A673 (cell line): ENCODE measurements around the gene BABAM2. TPM values are rescaled to one million over a fixed set of nuclear protein-coding genes. Genes with fewer than 3 reads are reported as not detected.

Source experiments
- BruUV-seq: library from RNA; stranded (reverse); fragments of 400-500 nt; replicated peaks from 2 replicates; lab custom pipeline; 2021; lab: Mats Ljungman, UMichigan
- CTCF ChIA-PET: fragments of 300-600 bp; sonication (Branson Sonifier 250); formaldehyde crosslinking; loops from one replicate; lab custom pipeline; 2022; ENCODE audit warnings: antibody characterized with exemption; lab: Charles Lee
- POLR2A ChIA-PET: fragments of 300-600 bp; sonication (Branson Sonifier 250); formaldehyde crosslinking; loops from one replicate; lab custom pipeline; 2022; ENCODE audit warnings: antibody characterized with exemption; ENCODE audit not compliant: low non-redundant PET; lab: Charles Lee
- DNase-seq: peaks from one replicate; pipeline ENCODE4 v3.0.0-alpha.2; 2015; ENCODE audit warnings: low spot score
- H3K27ac ChIP-seq: fragments of 200-600 bp; sonication (generic); 2 replicates; pipeline ENCODE4 v1.5.1; 2016; ENCODE audit warnings: mixed run types, low read depth, mild to moderate bottlenecking, mixed read lengths, antibody characterized with exemption, low read length; ENCODE audit not compliant: poor library complexity, severe bottlenecking
- H3K27me3 ChIP-seq: fragments of 200-600 bp; sonication (generic); replicated peaks from 2 replicates; pipeline ENCODE4 v1.6.1; 2017; ENCODE audit warnings: mixed run types, low read depth, mild to moderate bottlenecking, mixed read lengths, antibody characterized with exemption, low read length; ENCODE audit not compliant: insufficient read depth, poor library complexity
- H3K36me3 ChIP-seq: fragments of 200-600 bp; sonication (generic); 2 replicates; pipeline ENCODE4 v1.6.1; 2016; ENCODE audit warnings: mixed run types, mild to moderate bottlenecking, mixed read lengths, antibody characterized with exemption, low read length; ENCODE audit not compliant: insufficient read depth, poor library complexity, severe bottlenecking
- H3K4me1 ChIP-seq: fragments of 200-600 bp; sonication (generic); 2 replicates; pipeline ENCODE4 v1.6.1; 2017; ENCODE audit warnings: mixed run types, mild to moderate bottlenecking, mixed read lengths, antibody characterized with exemption, low read length; ENCODE audit not compliant: insufficient read depth, poor library complexity, severe bottlenecking
- H3K4me3 ChIP-seq: fragments of 200-600 bp; sonication (generic); 2 replicates; pipeline ENCODE4 v1.5.1; 2016; ENCODE audit warnings: low read depth, mixed run types, mild to moderate bottlenecking, mixed read lengths, low read length; ENCODE audit not compliant: poor library complexity, severe bottlenecking
- H3K9me3 ChIP-seq: fragments of 200-600 bp; sonication (generic); 2 replicates; pipeline ENCODE4 v1.6.1; 2016; ENCODE audit warnings: mixed run types, low read depth, mild to moderate bottlenecking, mixed read lengths, antibody characterized with exemption, low read length; ENCODE audit not compliant: poor library complexity, severe bottlenecking
- EZH2 ChIP-seq: fragments of 200-600 bp; sonication (generic); IDR thresholded peaks from 2 replicates; pipeline ENCODE4 v1.6.1; 2017; ENCODE audit warnings: borderline replicate concordance, low read depth, mild to moderate bottlenecking, mixed read lengths, antibody characterized with exemption, low read length; ENCODE audit not compliant: poor library complexity, severe bottlenecking
- intact Hi-C: fragments of 100-400 bp; cut with micrococcal nuclease; formaldehyde crosslinking; loops from one replicate; pipeline ENCODE4 v1.10.0; 2022; ENCODE audit not compliant: unreplicated experiment
- total RNA-seq: library from RNA; stranded (reverse); gene quantifications from 2 replicates; pipeline ENCODE4 v1.2.3, GENCODE V29; 2021
- TF ChIP-seq, protein P1 (sequence below): fragments of 300-800, 200-600 bp; sonication (generic); conservative IDR thresholded peaks from 2 replicates; pipeline ENCODE4 v1.5.1; 2017; ENCODE audit warnings: low read depth, mild to moderate bottlenecking, antibody characterized with exemption, low read length, moderate library complexity, mixed read lengths

The BABAM2 gene
- total RNA-seq, 1 experiment from 2014 or later, result 21.8 TPM

GRCh38 chr2:28101892-28102291, 211.4 kb downstream of the BABAM2 start:
- Histone ChIP-seq H3K9me3 (no peaks in the 10 kb centered on the region), H3K4me3 (no peak overlapping the region), H3K27ac (no peak overlapping the region), H3K36me3 (no peaks in the 10 kb centered on the region), H3K4me1 (no peaks in the 10 kb centered on the region), H3K27me3 (no peaks in the 10 kb centered on the region)
- intact Hi-C loops, result no loop called here
- no TSS peak for BruUV-seq
- TF ChIP-seq, protein P1, sequence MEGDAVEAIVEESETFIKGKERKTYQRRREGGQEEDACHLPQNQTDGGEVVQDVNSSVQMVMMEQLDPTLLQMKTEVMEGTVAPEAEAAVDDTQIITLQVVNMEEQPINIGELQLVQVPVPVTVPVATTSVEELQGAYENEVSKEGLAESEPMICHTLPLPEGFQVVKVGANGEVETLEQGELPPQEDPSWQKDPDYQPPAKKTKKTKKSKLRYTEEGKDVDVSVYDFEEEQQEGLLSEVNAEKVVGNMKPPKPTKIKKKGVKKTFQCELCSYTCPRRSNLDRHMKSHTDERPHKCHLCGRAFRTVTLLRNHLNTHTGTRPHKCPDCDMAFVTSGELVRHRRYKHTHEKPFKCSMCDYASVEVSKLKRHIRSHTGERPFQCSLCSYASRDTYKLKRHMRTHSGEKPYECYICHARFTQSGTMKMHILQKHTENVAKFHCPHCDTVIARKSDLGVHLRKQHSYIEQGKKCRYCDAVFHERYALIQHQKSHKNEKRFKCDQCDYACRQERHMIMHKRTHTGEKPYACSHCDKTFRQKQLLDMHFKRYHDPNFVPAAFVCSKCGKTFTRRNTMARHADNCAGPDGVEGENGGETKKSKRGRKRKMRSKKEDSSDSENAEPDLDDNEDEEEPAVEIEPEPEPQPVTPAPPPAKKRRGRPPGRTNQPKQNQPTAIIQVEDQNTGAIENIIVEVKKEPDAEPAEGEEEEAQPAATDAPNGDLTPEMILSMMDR, result no peak
- no peak for TF ChIP-seq EZH2
- CTCF ChIA-PET, result no interaction called here
- POLR2A ChIA-PET, result no interaction called here
- no peak for DNase-seq

GRCh38 chr2:28102455-28102874, 211.9 kb downstream of the BABAM2 start:
- Histone ChIP-seq H3K27me3 (no peaks in the 10 kb centered on the region), H3K27ac (no peak overlapping the region), H3K9me3 (no peaks in the 10 kb centered on the region), H3K4me3 (no peak overlapping the region), H3K36me3 (no peaks in the 10 kb centered on the region), H3K4me1 (no peaks in the 10 kb centered on the region)
- DNase-seq, result no peak
- CTCF ChIA-PET, result no interaction called here
- intact Hi-C loops, result no loop called here
- POLR2A ChIA-PET, result no interaction called here
- no TSS peak for BruUV-seq
- no peak for TF ChIP-seq EZH2
- TF ChIP-seq, protein P1, result no peak

DNA sequence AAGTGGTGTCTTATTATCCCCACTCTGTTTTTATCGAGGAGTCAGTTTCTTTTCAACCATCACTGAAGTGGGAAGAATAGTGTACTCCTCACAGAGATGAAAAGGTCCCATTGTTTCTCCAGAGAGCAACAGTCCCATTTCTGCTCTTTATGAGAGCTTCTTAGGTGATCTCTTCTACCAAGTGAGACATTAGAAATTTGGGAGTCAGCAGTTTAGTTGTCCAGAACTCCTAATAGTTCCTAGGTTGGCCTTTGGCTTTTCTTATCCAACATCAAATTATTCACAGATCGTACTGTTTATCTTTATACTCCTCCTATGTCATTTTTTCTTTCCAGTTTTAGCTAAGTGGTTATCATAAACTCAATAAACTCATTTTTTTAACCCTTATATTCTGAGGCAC, 213.1 kb downstream of the BABAM2 start:
- Histone ChIP-seq H3K27ac (no peak overlapping the region), H3K4me1 (no peaks in the 10 kb centered on the region), H3K4me3 (no peak overlapping the region), H3K27me3 (no peaks in the 10 kb centered on the region), H3K36me3 (no peaks in the 10 kb centered on the region), H3K9me3 (no peaks in the 10 kb centered on the region)
- TF ChIP-seq EZH2, result no peak
- TF ChIP-seq, protein P1, result no peak
- CTCF ChIA-PET, result no interaction called here
- POLR2A ChIA-PET, result no interaction called here
- intact Hi-C loops, result no loop called here
- no TSS peak for BruUV-seq
- DNase-seq, result no peak
